Transverse colon (tissue), 4 donors: ENCODE results near the gene CDH19. TPM values are rescaled to one million over a fixed set of nuclear protein-coding genes. Genes with fewer than 3 reads are reported as not detected.

ENCODE experiments used
- DNase-seq: peaks from one replicate; pipeline ENCODE4 v3.0.0-alpha.2; 2019
- H3K27ac ChIP-seq, 4 donors: fragments of 200-600 bp; sonication (generic); 2 replicates each; pipeline ENCODE4 v1.5.1; 2016 to 2018; ENCODE audit warnings: inconsistent platforms in 4 of 4
- H3K27me3 ChIP-seq: fragments of 200-600 bp; sonication (generic); 2 replicates; pipeline ENCODE4 v1.5.1; 2017; ENCODE audit warnings: inconsistent platforms
- H3K36me3 ChIP-seq, 4 donors: fragments of 200-600 bp; sonication (generic); 2 replicates each; pipeline ENCODE4 v1.5.1; 2017 to 2019; ENCODE audit warnings: inconsistent platforms in 4 of 4
- H3K4me1 ChIP-seq, 4 donors: fragments of 200-600 bp; sonication (generic); 2 replicates each; pipeline ENCODE4 v1.5.1; 2017 to 2020; ENCODE audit warnings: inconsistent platforms in 4 of 4
- H3K4me3 ChIP-seq, 4 donors: fragments of 200-600 bp; sonication (generic); 1 replicate in 1 of 4; 2 replicates in 3 of 4; pipeline versions ENCODE4 v1.5.1 to v1.6.1; 2017 to 2019; ENCODE audit warnings: inconsistent platforms in 4 of 4
- H3K9me3 ChIP-seq, 2 donors: fragments of 200-600 bp; sonication (generic); 2 replicates each; pipeline ENCODE4 v1.5.1; 2017 to 2019; ENCODE audit warnings: inconsistent platforms in 2 of 2
- CTCF ChIP-seq, 5 experiments: fragments of 200-600 bp in 3 of 5; fragments of 450-650 bp in 2 of 5; sonication (generic) in 3 of 5; IDR thresholded peaks; 1 replicate in 2 of 5; 2 replicates in 3 of 5; pipeline ENCODE4 v1.5.1; 2016 to 2017; ENCODE audit warnings: antibody characterized with exemption in 5 of 5, inconsistent platforms in 3 of 5, mild to moderate bottlenecking in 2 of 5, moderate library complexity in 1 of 5
- EP300 ChIP-seq: sonication (generic); formaldehyde crosslinking; IDR thresholded peaks from one replicate; pipeline ENCODE4 v1.6.1; 2017; ENCODE audit warnings: antibody characterized with exemption, low read depth
- POLR2A ChIP-seq: fragments of 450-650 bp; IDR thresholded peaks from one replicate; pipeline ENCODE4 v1.6.1; 2016; ENCODE audit warnings: antibody characterized with exemption, mild to moderate bottlenecking, moderate library complexity
- POLR2AphosphoS5 ChIP-seq, 3 donors: sonication (generic); formaldehyde crosslinking; IDR thresholded peaks; one replicate each; pipeline ENCODE4 v1.6.1; 2016; ENCODE audit warnings: antibody characterized with exemption in 3 of 3
- WGBS, 2 donors: methylation state at CpG; one replicate each; pipeline ENCODE4 v1.1.5; 2018; ENCODE audit warnings: low coverage in 1 of 2; 5-methylcytosine and 5-hydroxymethylcytosine counted together
- in situ Hi-C, 4 donors: fragments of 200-750 bp; cut with MboI; loops; one replicate each; pipeline versions ENCODE4 v1.15.0 to v1.15.1; 2017; ENCODE audit warnings: low sequenced_read_pairs in 3 of 4, low pct_ligation_motif_present in 1 of 4, low pct_unique_long_range_greater_than_20kb in 1 of 4
- intact Hi-C: fragments of 100-400 bp; cut with DNase I; formaldehyde crosslinking; loops from one replicate; pipeline ENCODE4 v1.15.1; 2023; ENCODE audit warnings: low total_unique reads
- total RNA-seq, 4 donors: library from RNA; depleted of rRNA; stranded (reverse); fragments of >200 nt; gene quantifications; one replicate each; pipeline ENCODE4 v1.1.0, GENCODE V29; 2016

CDH19 gene
- 10 to 100 TPM in 1 of 4 donors, 1 to 10 TPM in 3; 8.2 to 57.1 (median 8.7) TPM for total RNA-seq

GRCh38 chr18:66603941-66604627, at the start of gene CDH19:
TSS of gene CDH19 (minus strand) at chr18:66604090. CDS start at chr18:66572204, 31,886 bp downstream.
- 66 to 70% methylated on average over 9 of the region's 9 CpGs for WGBS, 2 donors
- no peak for DNase-seq

GRCh38 chr18:66647671-66648070, 43.8 kb upstream of the CDH19 start:
- H3K9me3 ChIP-seq = no peaks in the 10 kb centered on the region
- in situ Hi-C loops (no loop called here), intact Hi-C loops (no loop called here)
- H3K4me3 ChIP-seq = no peak overlapping the region
- TF ChIP-seq EP300 = no peak
- no peak for TF ChIP-seq CTCF (IDR thresholded peaks at IDR 0.05)
- no peak for TF ChIP-seq POLR2A
- TF ChIP-seq POLR2AphosphoS5 (IDR thresholded peaks at IDR 0.05) = no peak
- WGBS, 2 donors = 84 to 100% methylated on average over 1 of the region's 1 CpG
- no peak overlapping the region for H3K27ac ChIP-seq
- DNase-seq = no peak
- no peaks in the 10 kb centered on the region for H3K4me1 ChIP-seq
- no peaks in the 10 kb centered on the region for H3K27me3 ChIP-seq
- H3K36me3 ChIP-seq = no peaks in the 10 kb centered on the region

More at GRCh38 chr18:66603941-66604627, at the start of gene CDH19:
- Histone ChIP-seq H3K4me1 (no peaks in the 10 kb centered on the region), H3K36me3 (no peaks in the 10 kb centered on the region), H3K9me3 (no peaks in the 10 kb centered on the region), H3K27me3 (no peaks in the 10 kb centered on the region), H3K27ac (no peak within 1 kb of the TSS), H3K4me3 (no peak within 1 kb of the TSS)
- in situ Hi-C loops (no loop called here), intact Hi-C loops (no loop called here)
- no peak for TF ChIP-seq CTCF (IDR thresholded peaks at IDR 0.05)
- no peak for TF ChIP-seq POLR2A
- TF ChIP-seq POLR2AphosphoS5 (IDR thresholded peaks at IDR 0.05) = peak in 2 of 3 donors; percentile 37 to 74

- Histone ChIP-seq H3K27ac (no peak overlapping the region), H3K36me3 (no peaks in the 10 kb centered on the region), H3K9me3 (no peaks in the 10 kb centered on the region), H3K27me3 (no peaks in the 10 kb centered on the region), H3K4me3 (no peak overlapping the region), H3K4me1 (no peaks in the 10 kb centered on the region)
- intact Hi-C loops (no loop called here), in situ Hi-C loops (no loop called here)
- DNase-seq = no peak
- 89 to 95% methylated on average over 2 of the region's 2 CpGs for WGBS, 2 donors
- no peak for TF ChIP-seq EP300
- TF ChIP-seq CTCF (IDR thresholded peaks at IDR 0.05) = no peak
- TF ChIP-seq POLR2AphosphoS5 (IDR thresholded peaks at IDR 0.05) = no peak
- no peak for TF ChIP-seq POLR2A
These were observed 42.7 kb upstream of the CDH19 start for GRCh38 chr18:66646609-66647008.

GRCh38 chr18:66645983-66646382, 42.1 kb upstream of the CDH19 start:
- in situ Hi-C loops = no loop called here
- Histone ChIP-seq H3K36me3 (no peaks in the 10 kb centered on the region), H3K27me3 (no peaks in the 10 kb centered on the region), H3K4me1 (no peaks in the 10 kb centered on the region), H3K4me3 (no peak overlapping the region), H3K9me3 (no peaks in the 10 kb centered on the region), H3K27ac (no peak overlapping the region)
- WGBS, 2 donors = 60 to 67% methylated on average over 1 of the region's 1 CpG
- DNase-seq = no peak
- intact Hi-C loops = no loop called here
- TF ChIP-seq POLR2AphosphoS5 (IDR thresholded peaks at IDR 0.05) (no peak), EP300 (no peak), CTCF (IDR thresholded peaks at IDR 0.05) (no peak), POLR2A (no peak)
